LNCaP clone FGC (cell line): ENCODE measurements around the gene ELP5.

ENCODE experiments used
- DNase-seq: peaks from one replicate; pipeline ENCODE4 v3.0.0-alpha.2; 2011; ENCODE audit warnings: low read depth
- H3K4me3 ChIP-seq: 2 replicates; pipeline ENCODE4 v1.5.1; 2011; ENCODE audit warnings: mild to moderate bottlenecking, low read depth, low read length, control low read depth
- CTCF ChIP-seq: IDR thresholded peaks from 2 replicates; pipeline ENCODE4 v1.5.1; 2012; ENCODE audit warnings: mild to moderate bottlenecking; ENCODE audit not compliant: control insufficient read depth, insufficient read depth; ENCODE audit errors: extremely low read depth

ELP5 gene

GRCh38 chr17:7252176-7253043 lies at the start of gene ELP5:
Gene ELP5, plus strand, starts transcription at chr17:7252215. Its CDS starts 336 bp downstream, at chr17:7252551.
- H3K4me3 ChIP-seq = peak within 1 kb of the TSS; percentile 92
- peak; percentile 58 for TF ChIP-seq CTCF
- no peak for DNase-seq

GRCh38 chr17:7203391-7203790 lies 48.6 kb upstream of the ELP5 start:
- no peak for DNase-seq
- TF ChIP-seq CTCF = no peak

GRCh38 chr17:7204336-7204735 lies 47.7 kb upstream of the ELP5 start:
- no peak for DNase-seq
- no peak overlapping the region for H3K4me3 ChIP-seq
- TF ChIP-seq CTCF = no peak

More at GRCh38 chr17:7203391-7203790, 48.6 kb upstream of the ELP5 start:
- no peak overlapping the region for H3K4me3 ChIP-seq

GRCh38 chr17:7204828-7205461 lies 47.1 kb upstream of the ELP5 start:
- no peak overlapping the region for H3K4me3 ChIP-seq
- no peak for TF ChIP-seq CTCF
- DNase-seq = no peak

GRCh38 chr17:7205561-7205960 lies 46.5 kb upstream of the ELP5 start:
- no peak for DNase-seq
- TF ChIP-seq CTCF = no peak
- no peak overlapping the region for H3K4me3 ChIP-seq

GRCh38 chr17:7207120-7208001 lies 44.7 kb upstream of the ELP5 start:
- DNase-seq = no peak
- no peak for TF ChIP-seq CTCF

More at GRCh38 chr17:7207120-7208001, 44.7 kb upstream of the ELP5 start:
- H3K4me3 ChIP-seq = no peak overlapping the region
